ENCODE results near the gene CCDC102B.

CCDC102B gene

DNA sequence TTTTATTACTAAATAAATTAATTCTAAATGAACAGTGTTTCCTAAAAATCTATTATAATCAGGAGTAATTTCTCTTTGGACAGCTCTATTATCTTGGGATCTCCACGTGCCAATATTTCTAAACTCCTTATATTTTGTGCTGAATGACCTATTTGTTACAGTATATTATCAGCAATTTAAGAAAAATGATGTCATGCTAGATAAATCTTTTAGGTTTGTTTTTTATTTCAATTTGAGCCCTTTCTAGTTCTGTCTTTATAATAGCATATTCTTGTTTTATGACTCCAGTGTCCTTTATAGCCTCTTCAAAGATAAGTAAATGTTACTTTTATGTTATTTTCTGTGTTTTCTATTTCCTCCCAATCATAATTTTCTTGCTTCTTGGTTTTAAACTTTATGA is 269.2 kb downstream of the CCDC102B start:
- no peak for DNase-seq (ENCODE audit: extremely low read depth, low read depth)
- H3K4me3 ChIP-seq (replicated peaks; ENCODE audit: low read depth, low read length): no peak overlapping the region
- TF ChIP-seq, protein P1, sequence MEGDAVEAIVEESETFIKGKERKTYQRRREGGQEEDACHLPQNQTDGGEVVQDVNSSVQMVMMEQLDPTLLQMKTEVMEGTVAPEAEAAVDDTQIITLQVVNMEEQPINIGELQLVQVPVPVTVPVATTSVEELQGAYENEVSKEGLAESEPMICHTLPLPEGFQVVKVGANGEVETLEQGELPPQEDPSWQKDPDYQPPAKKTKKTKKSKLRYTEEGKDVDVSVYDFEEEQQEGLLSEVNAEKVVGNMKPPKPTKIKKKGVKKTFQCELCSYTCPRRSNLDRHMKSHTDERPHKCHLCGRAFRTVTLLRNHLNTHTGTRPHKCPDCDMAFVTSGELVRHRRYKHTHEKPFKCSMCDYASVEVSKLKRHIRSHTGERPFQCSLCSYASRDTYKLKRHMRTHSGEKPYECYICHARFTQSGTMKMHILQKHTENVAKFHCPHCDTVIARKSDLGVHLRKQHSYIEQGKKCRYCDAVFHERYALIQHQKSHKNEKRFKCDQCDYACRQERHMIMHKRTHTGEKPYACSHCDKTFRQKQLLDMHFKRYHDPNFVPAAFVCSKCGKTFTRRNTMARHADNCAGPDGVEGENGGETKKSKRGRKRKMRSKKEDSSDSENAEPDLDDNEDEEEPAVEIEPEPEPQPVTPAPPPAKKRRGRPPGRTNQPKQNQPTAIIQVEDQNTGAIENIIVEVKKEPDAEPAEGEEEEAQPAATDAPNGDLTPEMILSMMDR (IDR thresholded peaks at IDR 0.05; ENCODE audit: low read depth, low read length, missing control alignments): no peak

DNA sequence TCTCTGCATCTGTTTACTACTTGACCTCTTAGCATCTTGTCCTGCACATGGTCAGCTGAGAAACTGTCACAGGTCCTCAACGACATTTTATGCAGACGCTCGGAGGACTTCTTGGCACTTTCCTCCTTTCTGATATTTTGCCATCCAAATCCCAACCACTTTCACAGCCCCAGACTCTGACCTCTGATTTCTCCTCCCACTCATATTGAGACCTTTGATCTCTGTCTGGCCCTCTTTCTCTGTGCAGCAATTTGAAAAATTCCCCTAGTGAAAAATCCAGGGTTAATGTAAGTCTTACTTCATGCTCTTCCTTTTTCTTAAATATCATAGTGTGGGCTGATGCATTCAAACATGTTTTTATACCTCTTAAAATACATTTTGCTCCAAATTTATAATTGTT is 273.8 kb downstream of the CCDC102B start:
- no peak for DNase-seq (ENCODE audit: extremely low read depth, low read depth)
- TF ChIP-seq, protein P1 (IDR thresholded peaks at IDR 0.05; ENCODE audit: low read depth, low read length, missing control alignments): no peak
- no peak overlapping the region for H3K4me3 ChIP-seq (replicated peaks; ENCODE audit: low read depth, low read length)

DNA sequence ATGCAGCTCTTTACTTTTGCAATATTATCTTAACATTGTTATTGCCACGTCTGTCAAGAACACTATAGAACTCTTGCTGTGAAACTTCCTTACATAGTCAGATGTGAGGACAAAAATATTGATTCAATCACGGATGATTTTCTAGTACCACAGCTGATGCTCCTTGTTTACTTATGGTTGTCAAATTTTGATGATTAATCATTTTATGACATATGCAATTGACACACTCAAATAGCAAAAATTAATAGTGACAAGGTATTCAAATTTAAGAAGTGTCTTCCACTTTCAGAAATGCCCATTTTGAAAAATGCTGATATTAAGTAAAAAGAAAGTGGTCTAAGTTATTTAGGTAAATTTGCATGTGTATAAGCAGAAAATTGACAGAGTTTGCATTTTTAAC is 284.0 kb downstream of the CCDC102B start:
- TF ChIP-seq, protein P1 (IDR thresholded peaks at IDR 0.05; ENCODE audit: low read depth, low read length, missing control alignments): no peak
- no peak for DNase-seq (ENCODE audit: extremely low read depth, low read depth)
- H3K4me3 ChIP-seq (replicated peaks; ENCODE audit: low read depth, low read length): no peak overlapping the region

DNA sequence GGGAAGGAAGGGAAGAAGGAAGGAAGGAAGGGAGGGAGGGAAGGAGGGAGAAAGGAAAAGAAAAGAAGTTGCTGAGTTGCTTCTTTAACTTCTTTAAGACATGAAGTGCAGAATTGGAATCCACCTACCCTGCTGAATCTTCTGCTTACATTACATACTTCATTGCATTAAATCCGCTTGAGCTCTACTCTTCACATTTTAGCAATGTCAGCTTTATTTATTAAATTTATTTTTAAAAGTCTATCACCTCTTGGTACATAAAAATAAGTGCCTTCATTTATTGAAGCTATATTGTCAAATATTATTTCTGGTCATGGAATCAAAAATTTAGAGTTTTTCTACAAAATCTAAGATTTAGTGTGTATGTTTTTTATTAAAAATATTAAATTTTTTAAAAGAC is 284.6 kb downstream of the CCDC102B start:
- DNase-seq (ENCODE audit: extremely low read depth, low read depth): no peak

DNA sequence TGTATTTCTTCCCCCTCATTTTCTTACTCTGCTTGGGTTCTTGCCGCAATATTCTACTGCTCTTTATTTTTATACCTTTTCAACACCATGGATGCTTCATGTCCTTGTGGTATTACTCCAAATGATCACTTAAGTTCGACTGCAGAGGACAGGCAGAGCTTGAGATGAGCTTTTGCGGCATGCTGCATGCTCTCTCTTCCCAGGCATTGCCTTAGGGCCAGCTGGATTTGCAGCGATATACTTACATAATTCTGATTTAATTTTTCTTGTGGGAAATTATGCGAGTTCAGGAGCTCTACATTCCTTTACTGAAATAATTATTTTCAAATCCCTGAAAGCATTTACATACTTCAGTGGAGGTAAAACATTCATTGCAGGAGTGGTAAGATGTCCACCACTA is 288.1 kb downstream of the CCDC102B start:
- TF ChIP-seq, protein P1 (IDR thresholded peaks at IDR 0.05; ENCODE audit: low read depth, low read length, missing control alignments): no peak
- H3K4me3 ChIP-seq (replicated peaks; ENCODE audit: low read depth, low read length): no peak overlapping the region
- no peak for DNase-seq (ENCODE audit: extremely low read depth, low read depth)

More for the DNA sequence above, 284.6 kb downstream of the CCDC102B start:
- TF ChIP-seq, protein P1 (IDR thresholded peaks at IDR 0.05; ENCODE audit: low read depth, low read length, missing control alignments): no peak
- H3K4me3 ChIP-seq (replicated peaks; ENCODE audit: low read depth, low read length): no peak overlapping the region

DNA sequence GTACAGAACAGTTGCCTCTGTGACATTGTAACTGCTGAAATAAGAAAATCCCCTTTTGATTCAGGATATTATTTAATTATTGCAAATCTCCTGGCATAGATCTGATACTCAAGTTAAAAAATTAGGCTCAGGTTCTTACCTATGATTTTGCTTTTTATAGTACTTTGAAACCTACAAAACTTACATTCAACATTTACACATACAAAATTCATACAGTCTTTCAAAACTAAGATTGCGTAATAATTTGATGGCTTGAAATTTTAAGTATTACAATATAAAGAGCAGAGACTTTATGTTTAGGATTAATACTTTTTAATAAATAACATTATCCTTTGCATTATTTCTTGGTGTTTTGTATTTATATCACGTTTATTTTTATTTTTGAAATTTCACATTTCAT is 291.1 kb downstream of the CCDC102B start:
- no peak for DNase-seq (ENCODE audit: extremely low read depth, low read depth)
- TF ChIP-seq, protein P1 (IDR thresholded peaks at IDR 0.05; ENCODE audit: low read depth, low read length, missing control alignments): no peak
- no peak overlapping the region for H3K4me3 ChIP-seq (replicated peaks; ENCODE audit: low read depth, low read length)

DNA sequence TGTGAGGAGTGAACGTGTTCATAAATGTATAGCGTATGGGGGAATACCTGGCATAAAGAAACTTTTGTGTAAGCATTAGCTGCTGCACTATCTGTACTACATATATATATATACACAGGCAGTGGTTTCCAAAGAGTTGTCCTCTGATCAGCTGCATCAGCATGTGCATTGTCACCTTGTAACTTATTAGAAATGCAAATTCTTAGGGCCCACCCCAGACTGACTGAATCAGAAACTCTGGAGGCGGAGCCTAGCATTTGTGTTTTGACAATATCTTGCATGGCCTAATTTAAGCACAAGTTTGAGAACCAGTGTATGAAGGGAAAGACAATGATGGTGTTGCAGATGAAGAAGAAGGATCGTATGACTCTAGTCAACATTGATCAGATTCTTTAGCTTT is 299.5 kb downstream of the CCDC102B start:
- no peak for DNase-seq (ENCODE audit: extremely low read depth, low read depth)
- no peak overlapping the region for H3K4me3 ChIP-seq (replicated peaks; ENCODE audit: low read depth, low read length)
- TF ChIP-seq, protein P1 (IDR thresholded peaks at IDR 0.05; ENCODE audit: low read depth, low read length, missing control alignments): no peak

Measured in HFF-Myc (cell line).